Measurements from ENCODE around the gene EGLN2. TPM values are rescaled to one million over a fixed set of nuclear protein-coding genes. Genes with fewer than 3 reads are reported as not detected.

Gene EGLN2
- total and polyA plus RNA-seq, 9 of the 15 experiments (the other 6 are each of a cell fraction or from before 2014, with no cell fraction given): 9.6 to 114 (median 71.0) TPM

DNA sequence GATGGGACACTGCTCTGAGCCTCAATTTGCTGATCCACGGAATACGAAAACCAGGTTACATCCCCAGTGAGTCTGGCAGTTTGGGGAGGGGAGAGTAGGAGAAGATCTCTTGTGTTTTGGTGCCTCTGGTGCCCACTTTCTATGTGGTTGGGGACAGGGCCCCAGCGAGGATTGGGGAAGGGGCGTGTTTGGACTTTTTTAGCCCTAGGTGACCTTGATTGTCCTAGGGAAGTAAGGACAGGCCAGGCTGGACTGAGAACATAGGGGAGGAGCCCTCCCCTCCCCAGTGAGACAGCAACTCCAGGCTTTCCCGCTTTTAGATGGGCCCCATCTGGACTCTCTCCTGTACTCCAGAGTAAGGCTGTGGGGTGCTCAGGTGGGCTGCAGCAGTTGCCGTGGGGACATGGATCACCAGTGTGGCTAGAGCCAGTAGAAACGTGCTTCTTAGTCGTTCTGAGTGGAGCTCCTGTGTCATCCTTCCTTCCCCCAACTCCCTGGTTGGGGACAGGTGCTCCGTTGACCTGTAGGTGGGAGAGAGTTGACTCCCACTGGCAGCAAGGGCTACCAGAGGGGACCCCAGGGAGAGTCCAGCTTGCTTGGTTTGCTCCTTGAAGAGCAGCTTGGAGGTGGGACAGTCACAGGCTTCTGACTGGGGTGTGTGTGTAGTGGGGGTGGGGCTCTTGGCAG lies 4.3 kb downstream of the EGLN2 start:
- no peaks in the 10 kb centered on the region for H3K27me3 ChIP-seq (ENCODE audit: control insufficient read depth in 2 of 2, insufficient read depth in 2 of 2, low read length in 2 of 2)
- peak overlapping the region; percentile 79 for H3K4me2 ChIP-seq (ENCODE audit: insufficient read depth, low read length)
- no peak overlapping the region for H2AFZ ChIP-seq (ENCODE audit: low read depth, low read length)
- POLR2A ChIA-PET: interaction anchor here (0.5 to 2.1 kb wide), 8 partner anchors 8 to 249 kb away, joined by 3 to 7 read pairs (median 4); partner anchors contain the start of genes ACTMAP and SNRPA
- peak overlapping the region; percentile 28 to 91 for H3K9ac ChIP-seq (ENCODE audit: insufficient read depth in 1 of 2, low read depth in 2 of 2, low read length in 2 of 2)
- peaks cover 42 to 75% of the 10 kb centered on the region in 2 experiments for H3K4me1 ChIP-seq (replicated peaks in 1 of 2; ENCODE audit: control insufficient read depth in 2 of 2, insufficient read depth in 2 of 2, low read length in 2 of 2)
- peak in 1 of 4 experiments; percentile 28 for DNase-seq (ENCODE audit: extremely low read depth in 1 of 4, low spot score in 3 of 4)
- in situ Hi-C loops (cut with MboI): no loop called here
- CTCF ChIA-PET (ENCODE audit: low intra/inter-chr PET ratio): no interaction called here
- peak; percentile 4 for ATAC-seq
- no peaks in the 10 kb centered on the region for H3K9me3 ChIP-seq (replicated peaks; ENCODE audit: control insufficient read depth, insufficient read depth, low read depth, low read length)
- peaks cover 81% of the 10 kb centered on the region for H3K36me3 ChIP-seq (ENCODE audit: control insufficient read depth, insufficient read depth, low read length)
- peak overlapping the region; percentile 53; the same call in 2 of the 3 replicates for H3K27ac ChIP-seq (ENCODE audit: extremely low read depth, low read depth, low read length)
- no TSS peak for BruUV-seq (replicated peaks)
- H4K20me1 ChIP-seq (replicated peaks; ENCODE audit: control insufficient read depth, insufficient read depth, low read length): peaks cover 58% of the 10 kb centered on the region
- peaks cover 24% of the 10 kb centered on the region for H3K9me1 ChIP-seq (ENCODE audit: control insufficient read depth, insufficient read depth, low read length)
- peak; percentile 27; the same call in 1 of the 2 replicates for TF ChIP-seq PML (IDR thresholded peaks at IDR 0.05; ENCODE audit: low read length)
- peak; percentile 29 for TF ChIP-seq RBFOX2 (IDR thresholded peaks at IDR 0.05; ENCODE audit: low read depth, low read length)
- TF ChIP-seq POLR2B (IDR thresholded peaks at IDR 0.05; ENCODE audit: low read depth, partially characterized antibody): peak; percentile 23
- peak; percentile 17; the same call in 1 of the 2 replicates for TF ChIP-seq ZFX (CRISPR knock-in tag; IDR thresholded peaks at IDR 0.05)
- TF ChIP-seq ESRRA (IDR thresholded peaks at IDR 0.05; ENCODE audit: borderline replicate concordance, low read depth): peak; percentile 75
- TF ChIP-seq FOXM1 (IDR thresholded peaks at IDR 0.05; ENCODE audit: low read depth): no peak
- no peak for TF ChIP-seq FOXM1 (CRISPR knock-in tag; IDR thresholded peaks at IDR 0.05; ENCODE audit: low read depth)
- no peak for TF ChIP-seq TAF9B (IDR thresholded peaks at IDR 0.05; ENCODE audit: partially characterized antibody)
- peak; percentile 68 for FAIRE-seq
- 50% methylated on average over 9 of the region's 9 CpGs for WGBS (ENCODE audit: insufficient coverage, low coverage, missing lambda C conversion rate)
- intact Hi-C loops (cut with micrococcal nuclease): no loop called here
- peak overlapping the region; percentile 19; the same call in 1 of the 2 replicates for H3K4me3 ChIP-seq
- peaks cover 88% of the 10 kb centered on the region for H3K79me2 ChIP-seq (ENCODE audit: control insufficient read depth, insufficient read depth, low read length)

Measured in K562 (cell line).